ENCODE measurements around the gene SORL1. TPM values are rescaled to one million over a fixed set of nuclear protein-coding genes. Genes with fewer than 3 reads are reported as not detected.

Gene SORL1
- total and polyA plus RNA-seq, 2 of the 8 experiments (the other 6 are each of a cell fraction or from before 2014, with no cell fraction given) = 38.1 to 65.5 TPM

- no peak for TF ChIP-seq RNF2 (IDR thresholded peaks at IDR 0.05; ENCODE audit: borderline replicate concordance, low read depth, low read length, missing control alignments, poor library complexity, severe bottlenecking)
- no peak for TF ChIP-seq HDAC6 (IDR thresholded peaks at IDR 0.05; ENCODE audit: low read depth, low read length)
- TF ChIP-seq ASH2L (IDR thresholded peaks at IDR 0.05; ENCODE audit: low read length) = no peak
- TF ChIP-seq CREB1 (IDR thresholded peaks at IDR 0.05) = no peak
- TF ChIP-seq RAD21 (IDR thresholded peaks at IDR 0.05 in 1 of 2, conservative IDR thresholded peaks at IDR 0.05 in 1 of 2; ENCODE audit: low read depth in 2 of 2, low read length in 2 of 2) = no peak
Measured at GRCh38 chr11:121582296-121582695, 130.2 kb downstream of the SORL1 start (continued).

All from H1 (cell line).